Measurements from ENCODE around the gene CDK5. TPM values are rescaled to one million over a fixed set of nuclear protein-coding genes. Genes with fewer than 3 reads are reported as not detected.

Gene CDK5
- total RNA-seq, 1 experiment from 2014 or later = 21.1 TPM

DNA sequence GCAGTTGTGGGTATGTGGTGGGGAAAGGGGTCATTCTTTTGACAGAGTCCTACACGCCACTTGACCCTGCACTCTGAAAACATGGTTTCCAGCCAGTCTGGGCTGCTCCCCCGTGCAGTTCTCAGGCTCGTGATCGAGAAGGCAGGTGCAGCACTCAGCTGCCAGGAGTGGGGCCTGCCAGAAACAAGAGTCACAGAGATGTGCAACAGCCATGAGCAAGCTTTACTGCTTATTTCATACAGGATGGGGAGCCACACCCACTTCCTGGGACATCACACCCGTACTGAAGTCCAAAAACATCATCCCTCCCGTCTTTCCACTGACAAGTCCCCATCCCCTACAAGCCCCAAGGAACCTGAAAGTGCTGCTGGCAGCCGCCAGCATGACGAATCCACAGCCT is 42.7 kb downstream of the CDK5 start:
- ChIA-PET CTCF (no interaction called here), POLR2A (ENCODE audit: low non-redundant PET) (no interaction called here)
- BruUV-seq (replicated peaks) = no TSS peak
- Histone ChIP-seq H3K27me3 (replicated peaks; ENCODE audit: insufficient read depth, low read depth, low read length, poor library complexity) (peaks cover 6% of the 10 kb centered on the region), H3K36me3 (ENCODE audit: insufficient read depth, low read length, poor library complexity, severe bottlenecking) (no peaks in the 10 kb centered on the region), H3K4me3 (ENCODE audit: low read depth, low read length, poor library complexity, severe bottlenecking) (no peak overlapping the region), H3K27ac (ENCODE audit: low read depth, low read length, poor library complexity, severe bottlenecking) (no peak overlapping the region), H3K4me1 (ENCODE audit: insufficient read depth, low read length, poor library complexity, severe bottlenecking) (peaks cover 28% of the 10 kb centered on the region), H3K9me3 (ENCODE audit: low read depth, low read length, poor library complexity, severe bottlenecking) (no peaks in the 10 kb centered on the region)
- no peak for TF ChIP-seq EZH2 (IDR thresholded peaks at IDR 0.05; ENCODE audit: borderline replicate concordance, low read depth, low read length, poor library complexity, severe bottlenecking)
- no peak for TF ChIP-seq CTCF (conservative IDR thresholded peaks at IDR 0.05; ENCODE audit: low read depth, low read length)
- intact Hi-C loops (cut with micrococcal nuclease; ENCODE audit: unreplicated experiment) = loop anchor here (5.0 kb wide), 1 partner anchor 97 kb away; no protein-coding TSS in a partner anchor
- DNase-seq (ENCODE audit: low spot score) = no peak

DNA sequence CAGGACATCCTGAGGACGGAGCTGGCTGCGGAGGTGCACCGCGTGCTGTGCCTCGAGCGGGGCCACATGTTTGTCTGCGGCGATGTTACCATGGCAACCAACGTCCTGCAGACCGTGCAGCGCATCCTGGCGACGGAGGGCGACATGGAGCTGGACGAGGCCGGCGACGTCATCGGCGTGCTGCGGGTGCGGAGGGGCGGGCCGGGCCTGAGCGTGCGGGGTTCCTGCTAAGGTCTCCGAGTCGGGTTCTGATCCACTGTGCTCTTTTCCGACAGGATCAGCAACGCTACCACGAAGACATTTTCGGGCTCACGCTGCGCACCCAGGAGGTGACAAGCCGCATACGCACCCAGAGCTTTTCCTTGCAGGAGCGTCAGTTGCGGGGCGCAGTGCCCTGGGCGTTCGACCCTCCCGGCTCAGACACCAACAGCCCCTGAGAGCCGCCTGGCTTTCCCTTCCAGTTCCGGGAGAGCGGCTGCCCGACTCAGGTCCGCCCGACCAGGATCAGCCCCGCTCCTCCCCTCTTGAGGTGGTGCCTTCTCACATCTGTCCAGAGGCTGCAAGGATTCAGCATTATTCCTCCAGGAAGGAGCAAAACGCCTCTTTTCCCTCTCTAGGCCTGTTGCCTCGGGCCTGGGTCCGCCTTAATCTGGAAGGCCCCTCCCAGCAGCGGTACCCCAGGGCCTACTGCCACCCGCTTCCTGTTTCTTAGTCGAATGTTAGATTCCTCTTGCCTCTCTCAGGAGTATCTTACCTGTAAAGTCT is 43.8 kb downstream of the CDK5 start:
- intact Hi-C loops (cut with micrococcal nuclease; ENCODE audit: unreplicated experiment) = loop anchor here (2.0 to 5.0 kb wide), 2 partner anchors 51 to 98 kb away; no protein-coding TSS in a partner anchor
- Histone ChIP-seq H3K27ac (ENCODE audit: low read depth, low read length, poor library complexity, severe bottlenecking) (no peak overlapping the region), H3K9me3 (ENCODE audit: low read depth, low read length, poor library complexity, severe bottlenecking) (no peaks in the 10 kb centered on the region), H3K4me1 (ENCODE audit: insufficient read depth, low read length, poor library complexity, severe bottlenecking) (peaks cover 25% of the 10 kb centered on the region), H3K27me3 (replicated peaks; ENCODE audit: insufficient read depth, low read depth, low read length, poor library complexity) (no peaks in the 10 kb centered on the region), H3K4me3 (ENCODE audit: low read depth, low read length, poor library complexity, severe bottlenecking) (peak overlapping the region; percentile 23), H3K36me3 (ENCODE audit: insufficient read depth, low read length, poor library complexity, severe bottlenecking) (no peaks in the 10 kb centered on the region)
- ChIA-PET POLR2A (ENCODE audit: low non-redundant PET) (no interaction called here), CTCF (interaction anchor here (0.6 kb wide), 3 partner anchors 13 to 51 kb away, joined by 3 to 6 read pairs (median 3); no protein-coding TSS in a partner anchor)
- DNase-seq (ENCODE audit: low spot score) = peak; percentile 84
- TF ChIP-seq EZH2 (IDR thresholded peaks at IDR 0.05; ENCODE audit: borderline replicate concordance, low read depth, low read length, poor library complexity, severe bottlenecking) (no peak), CTCF (conservative IDR thresholded peaks at IDR 0.05; ENCODE audit: low read depth, low read length) (peak; percentile 26; the same call in 1 of the 2 replicates)
- BruUV-seq (replicated peaks) = no TSS peak

DNA sequence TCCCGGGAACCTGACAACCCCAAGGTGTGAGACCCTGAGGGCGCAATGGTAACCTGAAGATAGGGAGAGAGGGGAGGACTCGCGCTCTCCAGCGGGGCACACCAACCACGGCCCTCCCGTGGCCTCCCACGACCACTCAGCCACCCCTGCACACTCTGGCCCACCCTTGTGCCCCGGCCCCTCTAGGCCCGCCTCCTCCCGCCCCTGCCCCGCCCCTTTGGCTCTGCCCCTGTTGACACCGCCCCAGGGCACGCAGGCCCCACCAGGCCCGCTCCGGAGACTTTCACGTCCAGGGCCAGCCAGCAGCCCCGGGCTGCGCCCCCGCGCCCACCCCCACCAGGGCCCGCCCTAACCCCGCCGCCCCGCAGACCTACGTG is 44.4 kb downstream of the CDK5 start:
- BruUV-seq (replicated peaks) = no TSS peak
- Histone ChIP-seq H3K4me1 (ENCODE audit: insufficient read depth, low read length, poor library complexity, severe bottlenecking) (peaks cover 22% of the 10 kb centered on the region), H3K4me3 (ENCODE audit: low read depth, low read length, poor library complexity, severe bottlenecking) (peak overlapping the region; percentile 23), H3K27me3 (replicated peaks; ENCODE audit: insufficient read depth, low read depth, low read length, poor library complexity) (no peaks in the 10 kb centered on the region), H3K9me3 (ENCODE audit: low read depth, low read length, poor library complexity, severe bottlenecking) (no peaks in the 10 kb centered on the region), H3K36me3 (ENCODE audit: insufficient read depth, low read length, poor library complexity, severe bottlenecking) (no peaks in the 10 kb centered on the region), H3K27ac (ENCODE audit: low read depth, low read length, poor library complexity, severe bottlenecking) (no peak overlapping the region)
- ChIA-PET POLR2A (ENCODE audit: low non-redundant PET) (no interaction called here), CTCF (interaction anchor here (0.6 kb wide), 2 partner anchors 13 to 34 kb away, joined by 3 to 6 read pairs; no protein-coding TSS in a partner anchor)
- DNase-seq (ENCODE audit: low spot score) = no peak
- TF ChIP-seq EZH2 (IDR thresholded peaks at IDR 0.05; ENCODE audit: borderline replicate concordance, low read depth, low read length, poor library complexity, severe bottlenecking) (no peak), CTCF (conservative IDR thresholded peaks at IDR 0.05; ENCODE audit: low read depth, low read length) (no peak)
- intact Hi-C loops (cut with micrococcal nuclease; ENCODE audit: unreplicated experiment) = loop anchor here (2.0 to 5.0 kb wide), 2 partner anchors 51 to 99 kb away; no protein-coding TSS in a partner anchor
